HG02642 (cell line): ENCODE data around the gene ZNF628.
"Not testable (repeated sequence)": the region's sequence is repeated elsewhere in the genome, so short reads cannot be mapped to it uniquely, and the experiment has no call there.

Experiments
- ATAC-seq: cut with Tn5 transposase; IDR thresholded peaks from one replicate; pipeline ENCODE4 v1.9.1; 2021; ENCODE audit warnings: mild to moderate bottlenecking; ENCODE audit not compliant: unreplicated experiment, poor library complexity

The ZNF628 gene

DNA sequence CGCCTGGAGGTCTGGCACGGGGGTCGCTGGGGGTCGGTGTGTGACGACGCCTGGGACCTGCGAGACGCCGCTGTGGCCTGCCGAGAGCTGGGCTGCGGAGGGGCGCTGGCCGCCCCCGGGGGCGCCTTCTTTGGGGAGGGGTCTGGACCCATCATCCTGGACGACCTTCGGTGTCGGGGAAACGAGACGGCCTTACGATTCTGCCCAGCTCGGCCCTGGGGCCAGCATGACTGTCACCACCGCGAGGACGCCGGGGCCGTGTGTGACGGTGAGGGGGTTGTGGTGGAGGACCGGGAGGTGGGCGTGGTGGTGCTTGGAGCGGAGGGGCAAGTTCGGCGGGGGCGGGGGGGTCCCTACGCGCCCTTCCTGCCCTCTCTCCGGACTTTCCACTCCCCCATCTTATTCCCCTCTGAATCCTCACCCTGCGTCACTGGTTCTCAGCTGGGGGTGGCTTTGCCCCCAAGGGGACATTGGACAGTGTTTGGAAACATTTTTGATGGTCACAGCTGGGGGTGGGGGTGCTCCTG lies 17.3 kb downstream of the ZNF628 start:
- no peak for ATAC-seq

DNA sequence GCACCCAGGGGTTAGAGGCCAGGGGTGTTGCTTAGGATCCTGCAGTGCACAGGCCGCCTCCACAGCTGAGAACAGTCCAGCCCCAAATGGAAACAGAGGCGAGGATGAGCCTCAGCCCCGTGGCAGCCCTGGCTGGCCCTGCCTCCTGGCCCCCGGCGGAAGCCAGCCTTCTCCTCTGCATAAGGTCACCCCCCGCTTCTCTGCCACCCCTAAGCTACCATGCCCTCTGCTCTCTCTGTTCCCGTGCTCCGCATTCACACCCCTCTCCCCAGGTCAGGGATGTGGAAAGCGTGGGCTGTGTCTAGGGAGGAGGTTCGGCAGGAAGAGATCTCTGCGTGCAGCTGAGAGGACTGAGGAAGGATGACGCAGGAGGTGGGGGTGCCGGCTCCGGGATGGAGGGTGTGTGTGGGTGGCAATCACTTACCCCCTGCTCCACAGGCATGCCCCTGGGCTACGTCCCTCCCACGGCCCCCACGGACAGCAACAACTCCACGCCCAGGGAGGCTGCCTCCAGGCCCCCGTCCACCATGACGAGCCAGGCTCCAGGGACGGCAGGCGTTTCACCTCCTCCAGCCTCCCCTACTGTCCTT lies 17.9 kb downstream of the ZNF628 start:
- no peak for ATAC-seq

DNA sequence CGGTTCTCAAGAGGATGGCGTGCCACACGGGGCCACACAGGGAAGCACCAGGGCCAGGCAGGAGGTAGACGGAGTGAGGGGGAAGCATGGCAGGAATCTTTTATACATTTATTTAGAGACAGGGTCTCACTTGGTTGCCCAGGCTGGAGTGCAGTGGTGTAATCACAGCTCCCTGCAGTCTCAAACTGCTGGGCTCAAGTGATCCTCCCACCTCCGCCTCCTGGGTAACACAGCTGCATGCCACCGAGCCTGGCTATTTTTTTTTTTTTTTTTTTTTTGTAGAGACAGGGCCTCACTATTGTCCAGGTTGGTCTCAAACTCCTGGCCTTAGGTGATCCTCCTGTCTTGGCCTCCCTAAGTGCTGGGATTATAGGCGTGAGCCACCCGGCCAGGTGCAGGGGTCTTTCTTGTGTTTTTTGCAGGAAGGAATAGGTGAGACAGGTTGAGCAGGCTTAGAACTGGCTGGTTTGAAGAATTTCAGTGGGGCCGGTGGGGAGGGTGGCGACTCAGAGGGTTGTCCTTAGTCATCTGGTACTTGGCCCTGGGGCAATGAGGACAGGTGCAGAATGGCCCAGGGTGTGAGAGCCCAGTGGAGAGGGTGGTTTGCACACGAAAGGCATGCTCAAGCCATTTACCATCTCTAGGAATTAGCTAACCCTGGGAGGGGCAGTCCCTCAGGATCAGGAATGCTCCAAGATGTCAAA lies 19.4 kb downstream of the ZNF628 start:
- ATAC-seq: no peak

DNA sequence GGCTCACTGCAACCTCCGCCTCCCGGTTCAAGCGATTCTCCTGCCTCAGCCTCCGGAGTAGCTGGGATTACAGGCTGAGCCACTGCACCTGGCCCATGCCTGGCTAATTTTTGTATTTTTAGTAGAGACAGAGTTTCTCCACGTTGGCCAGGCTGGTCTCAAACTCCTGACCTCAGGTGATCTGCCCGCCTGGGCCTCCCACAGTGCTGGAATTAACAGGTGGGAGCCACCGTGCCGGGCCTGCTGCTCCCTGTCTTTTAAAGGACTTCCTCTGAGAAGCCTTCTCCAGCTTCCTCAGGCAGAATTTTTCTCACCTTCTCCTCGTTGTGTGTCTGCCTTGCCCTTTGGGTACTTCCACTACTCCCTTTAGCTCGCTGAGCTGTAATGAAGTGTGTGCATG lies 20.4 kb downstream of the ZNF628 start:
- not testable (repeated sequence) for ATAC-seq

DNA sequence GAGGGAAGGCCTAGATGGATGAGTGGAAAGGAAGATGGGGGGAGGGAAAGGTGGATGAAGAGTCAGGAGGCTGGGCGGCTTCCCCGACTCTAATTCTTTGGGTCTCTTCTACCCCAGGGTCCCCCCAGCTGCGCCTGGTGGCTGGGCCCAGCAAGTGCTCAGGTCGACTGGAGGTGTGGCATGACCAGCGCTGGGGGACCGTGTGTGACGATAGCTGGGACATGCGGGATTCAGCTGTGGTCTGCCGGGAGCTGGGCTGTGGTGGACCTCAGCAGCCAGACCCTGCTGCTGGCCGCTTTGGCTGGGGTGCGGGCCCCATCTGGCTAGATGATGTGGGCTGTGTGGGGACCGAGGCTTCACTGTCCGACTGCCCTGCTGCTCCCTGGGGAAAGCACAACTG lies 21.3 kb downstream of the ZNF628 start:
- no peak for ATAC-seq

DNA sequence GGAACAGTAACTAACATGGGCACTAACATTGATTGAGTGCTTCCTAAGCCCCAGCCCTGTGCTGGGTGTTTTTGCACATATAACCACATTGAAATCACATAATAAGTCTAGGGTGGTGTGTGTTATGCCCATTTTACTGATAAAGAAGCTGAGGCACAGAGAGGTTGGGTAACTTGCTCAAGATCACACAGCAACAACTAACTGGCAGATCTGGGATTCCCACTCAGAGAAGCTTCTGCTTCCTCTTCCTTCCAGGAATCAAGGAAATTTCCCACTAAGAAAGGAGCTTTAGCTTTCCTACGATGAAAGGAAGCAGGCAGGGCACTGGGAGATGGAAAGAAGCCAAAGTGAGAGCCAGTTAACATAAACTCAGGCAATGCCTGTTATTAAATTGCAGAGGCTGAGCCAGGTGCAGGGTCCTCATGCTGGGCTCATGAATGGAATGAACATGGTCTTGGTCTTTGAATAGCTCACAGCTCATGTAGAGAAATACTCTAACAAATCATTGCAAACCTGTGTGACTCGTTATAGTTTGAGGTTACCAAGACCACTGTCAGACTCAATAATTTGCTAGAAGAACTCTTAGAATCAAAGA lies 21.9 kb downstream of the ZNF628 start:
- ATAC-seq: no peak

DNA sequence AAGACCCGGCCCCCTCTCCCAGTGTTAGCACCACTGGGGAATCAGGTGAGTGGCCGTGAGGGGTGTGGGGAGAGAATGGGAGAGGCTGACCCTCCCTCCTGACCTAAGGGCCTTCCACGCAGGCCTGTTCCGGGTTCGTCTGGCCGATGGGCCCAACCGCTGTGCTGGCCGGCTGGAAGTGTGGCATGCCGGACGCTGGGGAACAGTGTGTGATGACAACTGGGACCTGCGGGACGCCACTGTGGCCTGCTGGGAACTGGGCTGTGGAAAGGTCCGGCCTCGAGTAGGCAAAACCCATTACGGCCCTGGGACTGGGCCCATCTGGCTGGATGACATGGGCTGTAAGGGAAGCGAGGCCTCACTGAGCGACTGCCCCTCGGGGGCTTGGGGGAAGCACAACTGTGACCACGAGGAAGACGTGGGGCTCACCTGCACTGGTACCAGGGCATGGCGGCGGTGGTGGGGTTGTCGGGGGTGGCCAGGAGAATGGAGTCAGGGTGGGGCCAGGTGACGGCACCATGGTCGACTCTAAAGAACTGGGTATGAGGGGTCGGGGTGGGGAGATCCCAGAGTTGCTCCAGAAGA lies 24.0 kb downstream of the ZNF628 start:
- no peak for ATAC-seq

DNA sequence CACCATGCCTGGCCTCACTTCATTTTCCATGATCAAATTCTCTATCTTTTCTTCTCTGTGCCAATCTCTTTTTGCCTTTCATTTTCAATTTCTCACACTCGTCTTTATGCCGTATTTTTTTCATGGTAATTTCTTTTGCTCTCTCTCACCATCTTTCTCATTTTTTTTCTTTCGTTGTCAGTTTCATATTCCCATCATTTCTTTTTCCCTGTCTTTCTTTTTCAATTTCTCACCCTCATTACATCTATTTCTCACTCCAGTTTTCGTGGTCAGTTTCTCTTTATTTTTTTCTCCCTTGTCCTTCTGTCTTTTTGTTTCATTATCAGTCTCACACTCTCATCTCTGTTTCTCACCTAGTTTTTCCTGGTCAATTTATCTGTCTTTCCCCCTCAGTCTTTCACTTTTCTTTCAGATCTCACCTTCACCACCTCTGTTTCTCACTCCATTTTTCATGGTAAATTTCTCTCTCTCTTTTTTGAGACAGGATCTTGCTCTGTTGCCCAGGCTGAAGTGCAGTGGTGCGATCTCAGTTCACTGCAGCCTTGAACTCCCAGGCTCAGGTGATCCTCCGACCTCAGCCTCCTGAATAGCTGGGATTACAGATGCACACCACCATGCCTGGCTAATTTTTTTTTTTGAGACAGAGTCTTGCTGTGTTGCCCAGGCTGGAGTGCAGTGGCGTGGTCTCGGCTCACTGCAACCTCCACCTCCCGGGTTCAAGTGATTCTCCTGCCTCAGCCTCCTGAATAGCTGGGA lies 26.0 kb downstream of the ZNF628 start:
- no peak for ATAC-seq

DNA sequence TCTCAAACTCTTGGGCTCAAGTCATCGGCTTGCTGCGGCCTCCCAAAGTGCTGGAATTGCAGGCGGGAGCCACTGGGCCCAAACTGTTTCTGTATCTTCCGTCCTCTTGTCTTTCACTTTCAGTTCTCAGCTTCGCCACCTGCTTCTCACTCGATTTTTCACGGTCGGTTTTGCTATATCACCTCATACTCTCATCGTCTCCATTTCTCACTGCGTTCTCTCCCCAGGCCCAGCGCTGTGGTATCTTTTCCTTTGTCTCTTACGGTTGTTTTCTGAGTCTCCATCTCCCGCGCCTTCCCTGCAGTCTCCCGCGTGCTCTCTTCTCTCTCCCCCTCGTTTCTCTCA lies 26.7 kb downstream of the ZNF628 start:
- ATAC-seq: no peak

DNA sequence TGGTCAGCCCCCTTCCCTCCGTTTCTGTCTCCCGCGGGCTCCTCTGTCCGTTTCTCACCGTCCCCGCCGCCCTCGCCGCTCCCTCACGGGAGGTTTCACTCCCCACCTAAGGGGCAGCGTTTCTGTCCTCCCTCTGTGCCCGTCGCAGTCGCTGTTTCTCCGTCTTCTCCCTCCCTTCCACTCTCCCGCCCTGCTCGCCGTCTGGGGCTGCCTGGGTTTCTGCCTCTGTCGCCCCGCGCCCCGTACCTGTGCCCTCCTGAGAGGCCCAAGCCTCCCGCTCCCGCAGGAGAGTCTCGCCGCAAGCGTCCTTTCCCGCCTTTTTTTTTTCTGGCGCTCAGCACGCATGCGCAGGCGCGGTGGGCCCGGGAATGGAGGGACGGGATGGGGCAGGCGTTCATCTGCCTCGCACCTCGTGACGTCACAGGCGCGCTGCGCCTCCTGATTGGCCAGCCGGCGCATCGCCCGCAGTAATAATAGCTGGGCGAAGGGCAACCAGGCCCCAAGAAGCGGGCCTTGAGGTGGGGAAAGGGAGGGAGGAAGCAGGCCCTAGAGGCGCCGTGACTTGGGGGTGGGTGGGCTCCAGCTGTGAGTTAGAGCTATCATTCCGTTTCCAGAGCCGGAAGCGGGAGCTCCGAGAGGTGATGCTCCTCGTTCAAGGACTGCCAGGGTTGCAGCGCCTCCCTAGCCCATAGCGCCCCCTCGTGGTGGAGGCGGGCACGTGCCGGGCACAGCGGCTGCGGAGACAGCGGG lies 27.3 kb downstream of the ZNF628 start:
- ATAC-seq: peak; percentile 89

DNA sequence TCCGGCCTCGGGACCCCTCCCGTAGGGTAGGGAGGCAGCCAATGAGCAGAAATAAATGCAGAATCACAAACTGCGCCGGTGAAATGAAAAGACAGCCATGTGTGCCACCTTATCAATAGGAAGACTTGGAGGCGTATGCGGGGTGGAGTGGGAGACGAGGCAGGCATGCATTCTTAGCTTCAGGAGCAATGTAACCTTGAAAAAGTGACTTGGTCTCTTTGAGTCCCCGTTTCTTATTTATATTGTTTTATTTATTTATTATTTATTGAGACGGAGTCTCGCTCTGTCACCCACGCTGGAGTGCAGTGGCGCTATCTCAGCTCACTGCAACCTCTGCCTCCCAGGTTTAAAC lies 27.8 kb downstream of the ZNF628 start:
- no peak for ATAC-seq

DNA sequence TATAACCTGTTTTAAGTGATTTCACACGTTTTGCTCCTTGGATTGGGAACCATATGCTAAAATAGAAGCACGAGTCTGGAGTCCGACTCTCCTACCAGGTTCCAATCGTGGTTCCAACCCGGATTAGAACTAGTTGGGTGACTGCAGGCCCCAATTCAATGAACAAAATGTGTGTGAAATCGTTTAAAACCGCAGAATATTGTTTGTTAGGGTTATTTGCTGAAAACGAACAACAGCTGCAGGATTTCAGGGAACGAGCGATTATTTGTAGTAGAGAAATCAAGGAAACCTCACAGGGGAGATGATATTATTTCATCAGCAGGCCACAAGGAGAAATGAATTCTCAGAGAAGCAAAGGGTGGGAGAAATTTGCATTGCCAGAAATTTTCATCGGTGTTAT lies 28.6 kb downstream of the ZNF628 start:
- ATAC-seq: no peak

DNA sequence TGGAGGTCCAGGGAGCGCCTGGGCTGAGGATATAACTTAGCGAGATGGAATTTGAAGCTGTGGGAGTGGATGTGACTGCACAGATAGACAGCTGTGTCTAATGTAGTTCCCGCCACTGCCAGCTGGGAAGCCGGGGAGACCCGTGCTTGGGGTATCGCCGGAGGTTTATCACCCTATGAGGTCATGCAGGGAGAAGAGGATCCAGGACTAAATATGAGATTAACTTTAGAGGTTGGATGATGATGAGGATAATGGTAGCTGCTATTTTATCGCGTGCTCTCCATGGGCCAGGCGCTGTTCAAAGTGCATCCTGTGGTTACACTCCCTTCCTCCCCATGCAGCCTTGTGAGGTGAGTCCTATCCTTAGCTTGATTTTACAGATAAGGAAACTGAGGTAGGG lies 31.7 kb downstream of the ZNF628 start:
- no peak for ATAC-seq

DNA sequence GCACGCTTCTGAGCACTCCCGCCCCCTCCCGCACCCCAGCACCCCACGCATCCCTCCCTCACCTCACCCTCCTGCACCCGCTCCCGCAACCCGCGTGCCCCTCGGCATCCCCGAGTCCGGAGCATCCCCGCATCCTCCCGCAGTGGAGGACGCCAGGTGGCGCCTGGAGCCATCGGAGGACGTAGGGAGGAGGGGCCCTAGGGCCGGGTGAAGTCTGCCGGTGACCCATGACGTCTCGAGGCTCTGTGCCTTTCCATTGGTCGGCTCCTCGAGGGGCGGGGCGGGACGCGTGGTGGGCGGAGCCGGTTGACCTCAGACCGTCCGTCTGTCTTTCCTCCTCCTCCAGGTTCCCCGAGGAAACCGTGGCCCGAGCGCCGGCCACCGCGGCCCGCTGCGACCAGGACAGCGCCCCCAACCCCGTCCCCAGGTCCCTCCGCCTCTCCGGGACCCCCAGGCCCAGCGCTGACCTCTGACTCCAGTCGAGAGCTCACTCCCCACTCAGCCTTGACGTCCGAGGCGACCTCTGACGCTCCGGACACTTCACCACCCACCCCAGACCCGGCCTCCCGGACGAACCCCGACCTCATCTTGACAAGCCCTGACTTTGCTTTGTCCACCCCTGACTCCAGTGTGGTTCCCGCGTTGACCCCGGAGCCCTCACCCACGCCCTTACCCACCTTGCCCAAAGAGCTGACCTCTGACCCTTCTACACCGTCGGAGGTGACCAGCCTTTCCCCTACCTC lies 40.6 kb downstream of the ZNF628 start:
- peak; percentile 99 for ATAC-seq

DNA sequence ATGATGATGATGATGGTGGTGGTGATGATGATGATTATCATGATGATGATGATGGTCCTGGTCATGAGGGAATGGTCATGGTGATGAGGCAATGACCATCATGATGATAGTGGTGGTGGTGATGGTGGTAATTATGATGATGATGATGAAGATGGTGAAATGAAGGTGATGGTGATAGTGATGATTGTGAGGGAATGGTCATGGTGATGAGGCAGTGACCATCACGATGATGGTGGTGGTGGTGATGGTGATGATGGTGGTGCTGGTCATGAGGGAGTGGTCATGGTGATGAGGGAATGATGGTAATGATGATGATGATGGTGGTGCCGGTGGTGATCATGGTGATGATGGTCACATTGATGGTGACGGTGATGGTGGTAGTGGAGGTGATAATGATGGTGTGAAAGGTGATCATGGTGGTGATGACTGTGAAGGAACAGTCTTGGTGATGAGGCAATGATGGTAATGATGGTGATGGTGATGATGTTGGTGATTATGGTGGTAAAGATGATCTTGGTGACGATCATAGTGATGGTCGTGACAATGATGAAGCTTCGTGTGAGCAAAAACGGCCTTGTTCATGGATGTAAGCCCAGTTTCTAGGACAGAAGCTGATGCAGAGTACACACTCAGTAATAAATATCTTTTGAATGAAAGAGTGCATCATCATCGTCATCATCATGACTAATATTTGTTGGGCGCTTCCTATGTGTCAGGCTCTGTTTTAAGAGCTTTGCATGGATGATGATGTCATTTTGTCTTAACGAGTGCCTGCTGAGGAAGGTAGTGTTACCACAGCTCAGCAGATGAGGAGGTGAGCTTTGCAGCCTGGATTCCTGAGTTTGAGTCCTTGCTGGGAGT lies 43.3 kb downstream of the ZNF628 start:
- ATAC-seq: no peak

DNA sequence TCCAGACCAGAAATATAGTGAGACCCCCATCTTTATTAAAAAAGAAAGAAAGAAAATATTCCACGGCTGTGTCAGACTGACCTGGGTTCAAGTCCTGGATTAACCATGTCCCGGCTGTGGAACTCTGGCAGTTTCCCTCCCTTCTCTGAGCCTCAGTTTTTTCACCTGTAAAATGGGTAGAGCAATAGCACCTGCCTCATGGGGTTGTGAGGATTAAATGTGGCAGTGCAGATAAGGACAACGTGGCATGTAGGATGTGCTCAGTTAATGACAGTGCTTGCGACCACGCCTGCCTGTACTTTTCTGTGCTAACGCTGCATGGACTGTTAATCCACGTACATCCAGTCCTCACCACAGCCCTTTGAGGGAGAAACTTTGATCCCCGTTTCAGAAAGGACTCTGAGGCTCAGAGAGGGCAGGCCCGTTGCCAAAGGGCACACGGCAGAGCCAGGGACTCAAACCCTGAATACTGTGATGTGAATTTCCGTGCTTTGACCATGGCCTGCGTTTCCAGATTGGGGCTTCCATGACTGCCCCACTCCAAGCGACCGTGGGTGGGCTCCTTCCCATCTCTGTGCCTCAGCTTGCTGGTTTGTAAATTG lies 44.4 kb downstream of the ZNF628 start:
- ATAC-seq: no peak

DNA sequence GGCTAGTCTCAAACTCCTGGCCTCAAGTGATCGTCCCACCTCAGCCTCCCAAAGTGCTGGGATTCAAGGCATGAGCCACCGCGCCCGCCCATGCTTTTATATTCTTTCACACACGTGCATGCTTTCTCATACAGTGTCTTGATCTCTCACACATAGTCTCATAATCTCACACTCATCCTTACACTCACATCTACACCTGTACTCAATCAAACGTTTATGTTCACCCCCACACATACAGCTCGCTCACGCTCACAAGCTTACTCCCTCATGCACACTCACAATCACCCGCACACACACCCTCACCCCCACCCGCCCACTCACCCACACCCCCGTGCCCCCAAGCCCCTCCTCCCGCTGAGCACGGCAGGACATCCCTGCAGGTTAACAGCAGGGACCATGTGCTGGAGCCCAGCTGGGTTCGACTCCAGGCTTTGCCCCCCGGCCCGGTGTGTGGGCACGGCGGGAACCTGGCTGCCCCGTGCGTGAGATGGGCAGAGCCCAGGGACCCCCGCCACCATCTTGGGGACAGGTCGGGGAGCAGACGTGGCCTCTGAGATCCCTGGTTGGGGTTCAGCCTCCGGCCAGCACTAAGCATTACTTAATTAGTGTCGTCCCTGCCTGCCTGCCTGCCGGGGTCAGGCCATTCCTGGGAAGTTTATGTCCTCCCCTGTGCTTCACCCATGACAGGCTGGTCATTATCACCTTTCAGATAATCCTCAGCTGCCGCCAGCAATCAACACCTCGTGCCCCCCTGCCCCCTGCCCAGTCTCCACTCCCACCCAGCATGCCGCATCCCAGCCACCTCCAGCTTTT lies 49.1 kb downstream of the ZNF628 start:
- ATAC-seq: no peak
